ENCODE measurements around the gene SHOX. TPM values are rescaled to one million over a fixed set of nuclear protein-coding genes. Genes with fewer than 3 reads are reported as not detected.

Gene SHOX
- total RNA-seq, 3 donors from 2014 or later: 0.12 to 0.22 TPM; not detected in 1

GRCh38 chrX:638482-639131 lies 8.0 kb downstream of the SHOX start:
- peaks cover 7% of the 10 kb centered on the region for H3K4me1 ChIP-seq (ENCODE audit: low read depth)
- no peaks in the 10 kb centered on the region for H3K36me3 ChIP-seq (ENCODE audit: low read depth)
- ATAC-seq (peak; percentile 70), DNase-seq (peak in 2 of 3 donors; percentile 47 to 60)
- TF ChIP-seq CTCF (IDR thresholded peaks at IDR 0.05): no peak
- intact Hi-C loops (cut with DNase I, micrococcal nuclease): no loop called here
- H3K4me3 ChIP-seq: no peak overlapping the region
- H3K9me3 ChIP-seq: no peaks in the 10 kb centered on the region

- H3K36me3 ChIP-seq (ENCODE audit: low read depth): no peaks in the 10 kb centered on the region
- ATAC-seq (no peak), DNase-seq (no peak)
- no peak overlapping the region for H3K4me3 ChIP-seq
- H3K4me1 ChIP-seq (ENCODE audit: low read depth): peaks cover 7% of the 10 kb centered on the region
- no peaks in the 10 kb centered on the region for H3K9me3 ChIP-seq
- no peak for TF ChIP-seq CTCF (IDR thresholded peaks at IDR 0.05)
- intact Hi-C loops (cut with DNase I, micrococcal nuclease): no loop called here
Measured at GRCh38 chrX:639151-639550, 8.6 kb downstream of the SHOX start.

DNA sequence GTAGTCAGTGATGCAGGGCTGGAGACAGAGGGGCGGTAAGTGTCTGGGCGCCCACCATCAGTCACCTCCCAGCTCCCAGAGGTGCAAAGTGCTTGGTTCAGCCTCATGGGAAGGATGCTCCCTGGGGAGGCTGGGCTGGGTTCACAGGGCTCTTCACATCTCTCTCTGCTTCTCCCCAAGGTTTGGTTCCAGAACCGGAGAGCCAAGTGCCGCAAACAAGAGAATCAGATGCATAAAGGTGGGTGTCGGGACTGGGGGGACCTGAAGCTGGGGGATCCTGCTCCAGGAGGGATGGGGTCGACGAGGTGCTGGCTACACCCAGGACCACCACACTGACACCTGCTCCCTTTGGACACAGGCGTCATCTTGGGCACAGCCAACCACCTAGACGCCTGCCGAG lies 10.1 kb downstream of the SHOX start:
- Histone ChIP-seq H3K36me3 (ENCODE audit: low read depth) (no peaks in the 10 kb centered on the region), H3K4me1 (ENCODE audit: low read depth) (peaks cover 7% of the 10 kb centered on the region), H3K4me3 (no peak overlapping the region), H3K9me3 (no peaks in the 10 kb centered on the region)
- TF ChIP-seq CTCF (IDR thresholded peaks at IDR 0.05): no peak
- intact Hi-C loops (cut with DNase I, micrococcal nuclease): no loop called here
- DNase-seq (peak in 1 of 3 donors; percentile 17), ATAC-seq (no peak)

DNA sequence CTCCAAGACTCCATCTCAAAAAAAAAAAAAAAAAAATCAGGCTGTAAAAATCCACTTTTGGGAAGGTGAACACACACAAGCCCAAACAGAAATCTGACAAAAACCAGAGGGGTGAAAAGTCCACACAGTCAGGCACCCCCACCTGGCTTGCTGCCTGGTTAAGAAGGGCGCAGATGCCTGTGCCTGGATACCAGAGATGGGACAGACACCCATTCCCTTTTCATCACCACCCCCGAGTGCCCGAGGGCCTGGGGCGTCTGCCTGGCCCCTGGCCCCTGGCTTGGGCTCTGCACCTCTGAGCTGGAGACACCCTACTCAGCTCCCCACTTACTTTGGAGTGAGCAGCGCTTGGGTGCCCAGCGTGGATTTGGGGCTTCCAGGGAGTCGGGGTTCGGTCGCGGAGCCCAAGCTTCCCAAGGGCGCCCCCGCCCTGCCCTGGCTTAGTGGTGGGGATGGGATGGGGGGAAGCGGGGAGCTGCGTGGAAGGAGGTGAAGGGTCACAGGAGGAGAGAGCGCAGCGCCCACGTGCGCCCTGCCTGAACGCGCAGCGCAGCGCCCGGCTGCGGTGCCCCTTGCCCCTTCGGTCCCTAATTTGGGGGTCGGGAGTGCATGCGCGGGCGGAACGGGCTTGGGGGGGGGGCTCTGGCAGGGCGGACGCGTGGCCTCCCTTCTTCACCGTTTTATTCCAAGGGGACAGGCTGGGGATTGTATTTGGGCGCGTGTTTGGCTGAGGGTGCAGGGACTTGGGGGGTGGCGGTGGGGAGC lies 11.3 kb downstream of the SHOX start:
- peak in 1 of 3 donors; percentile 38 for DNase-seq
- no peak for TF ChIP-seq CTCF (IDR thresholded peaks at IDR 0.05)
- H3K4me3 ChIP-seq: no peak overlapping the region
- H3K4me1 ChIP-seq (ENCODE audit: low read depth): peaks cover 7% of the 10 kb centered on the region
- no peak for ATAC-seq
- no peaks in the 10 kb centered on the region for H3K36me3 ChIP-seq (ENCODE audit: low read depth)
- H3K9me3 ChIP-seq: no peaks in the 10 kb centered on the region
- intact Hi-C loops (cut with DNase I, micrococcal nuclease): no loop called here

DNA sequence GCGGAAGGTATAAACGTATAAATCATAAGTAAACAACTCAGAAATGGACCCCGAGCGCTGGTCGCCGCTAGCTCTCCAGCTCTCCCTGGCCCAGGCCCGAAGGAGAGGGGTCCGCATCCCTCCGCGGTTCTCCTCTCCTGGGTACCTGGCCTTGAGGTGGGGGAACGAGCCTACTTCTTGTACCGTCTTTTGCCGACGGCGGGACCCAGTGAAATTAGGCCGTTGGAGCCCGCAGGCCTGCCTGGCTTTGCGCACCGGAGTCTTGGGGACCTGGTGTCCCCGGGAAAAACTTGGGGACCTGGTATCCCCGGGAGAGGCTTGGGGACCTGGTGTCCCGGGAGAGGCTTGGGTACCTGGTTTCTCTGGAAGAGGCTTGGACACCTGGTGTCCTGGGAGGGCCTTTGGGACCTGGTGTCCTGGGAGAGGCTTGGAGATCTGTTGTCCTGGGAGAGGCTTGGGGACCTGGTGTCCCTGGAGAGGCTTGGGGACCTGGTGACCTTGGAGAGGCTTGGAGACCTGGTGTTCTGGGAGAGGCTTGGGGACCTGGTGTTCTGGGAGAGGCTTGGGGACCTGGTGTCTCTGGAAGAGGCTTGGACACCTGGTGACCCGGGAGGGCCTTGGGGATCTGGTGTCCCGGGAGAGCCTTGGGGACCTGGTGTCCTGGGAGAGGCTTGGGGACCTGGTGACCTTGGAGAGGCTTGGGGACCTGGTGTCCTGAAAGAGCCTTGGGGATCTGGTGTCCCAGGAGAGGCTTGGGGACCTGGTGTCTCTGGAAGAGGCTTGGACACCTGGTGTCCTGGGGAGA lies 12.0 kb downstream of the SHOX start:
- DNase-seq (peak in 1 of 3 donors; percentile 19), ATAC-seq (no peak)
- no peak for TF ChIP-seq CTCF (IDR thresholded peaks at IDR 0.05)
- H3K36me3 ChIP-seq (ENCODE audit: low read depth): no peaks in the 10 kb centered on the region
- intact Hi-C loops (cut with DNase I, micrococcal nuclease): no loop called here
- H3K4me1 ChIP-seq (ENCODE audit: low read depth): peaks cover 6% of the 10 kb centered on the region
- H3K4me3 ChIP-seq: no peak overlapping the region
- no peaks in the 10 kb centered on the region for H3K9me3 ChIP-seq
